GM12892 (cell line): ENCODE data around the gene GOLIM4.

Experiments
- POLR2A ChIP-seq: IDR thresholded peaks from 2 replicates; pipeline ENCODE4 v1.6.1; 2011; ENCODE audit warnings: low read depth, low read length, control low read depth
- POLR2AphosphoS5 ChIP-seq: IDR thresholded peaks from 2 replicates; pipeline ENCODE4 v1.6.1; 2011; ENCODE audit warnings: low read depth, low read length, control low read depth
- TAF1 ChIP-seq: IDR thresholded peaks from 2 replicates; pipeline ENCODE4 v1.6.1; 2011; ENCODE audit warnings: low read depth, mild to moderate bottlenecking, control low read depth, low read length, borderline replicate concordance

DNA sequence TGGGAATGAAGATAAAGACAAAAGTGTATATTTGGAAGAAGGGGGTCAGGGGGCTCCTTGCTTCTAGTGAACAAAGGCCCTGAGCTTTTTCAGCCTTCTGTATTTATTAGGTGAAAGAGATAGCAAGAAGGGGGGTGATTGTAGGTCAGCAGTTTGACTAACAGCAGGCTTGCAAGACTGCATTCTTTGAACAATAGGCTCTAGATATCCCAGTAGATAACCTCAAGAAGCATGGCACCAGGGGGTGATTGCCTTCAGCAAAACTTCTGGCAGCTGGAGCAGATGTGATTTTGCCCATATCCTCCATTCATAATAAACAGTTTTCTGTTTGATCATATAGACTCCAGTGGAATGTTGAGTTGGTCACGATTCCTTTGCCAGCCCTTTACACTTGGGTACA is 31.7 kb upstream of the GOLIM4 start:
- TF ChIP-seq POLR2A (no peak), TAF1 (no peak), POLR2AphosphoS5 (no peak)
